Sigmoid colon (tissue), 4 donors: ENCODE data around the gene PCSK5.

Experiments
- CTCF ChIP-seq, 4 experiments: fragments of 450-650 bp in 3 of 4; fragments of 200-600 bp in 1 of 4; IDR thresholded peaks; one replicate each; pipeline ENCODE4 v1.5.1; 2016 to 2019; ENCODE audit warnings: antibody characterized with exemption in 4 of 4, mild to moderate bottlenecking in 3 of 4, moderate library complexity in 2 of 4
- EP300 ChIP-seq, 4 donors: sonication (generic); formaldehyde crosslinking; IDR thresholded peaks; one replicate each; pipeline ENCODE4 v1.6.1; 2017; ENCODE audit warnings: antibody characterized with exemption in 4 of 4
- POLR2A ChIP-seq, 2 donors: fragments of 450-650 bp; IDR thresholded peaks; one replicate each; pipeline ENCODE4 v1.6.1; 2016; ENCODE audit warnings: antibody characterized with exemption in 2 of 2, mild to moderate bottlenecking in 2 of 2, moderate library complexity in 2 of 2
- POLR2AphosphoS5 ChIP-seq, 4 donors: sonication (generic); formaldehyde crosslinking; IDR thresholded peaks; one replicate each; pipeline ENCODE4 v1.6.1; 2017; ENCODE audit warnings: antibody characterized with exemption in 4 of 4

DNA sequence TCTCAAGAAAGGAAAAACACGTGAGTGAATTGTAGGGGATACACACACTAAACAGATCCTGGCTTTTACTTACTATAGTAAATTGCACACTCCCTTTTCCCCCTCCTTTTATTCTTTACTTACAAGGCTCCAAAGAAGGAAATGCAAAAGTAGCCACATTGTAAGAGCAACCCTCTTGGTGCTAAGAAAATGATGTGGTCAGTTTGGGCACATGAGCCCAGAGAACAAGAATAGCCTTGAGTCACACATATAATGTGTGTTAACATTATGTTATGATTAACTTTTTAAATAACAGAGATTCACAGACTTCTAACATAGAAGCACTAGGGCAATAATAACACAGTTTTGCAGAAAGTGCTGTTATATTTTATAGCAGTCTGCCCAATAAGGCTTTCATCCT is 48.5 kb downstream of the PCSK5 start:
- TF ChIP-seq CTCF (IDR thresholded peaks at IDR 0.05) (no peak), POLR2AphosphoS5 (IDR thresholded peaks at IDR 0.05) (no peak), EP300 (IDR thresholded peaks at IDR 0.05) (no peak), POLR2A (IDR thresholded peaks at IDR 0.05) (no peak)
